MCF 10A (cell line): ENCODE results near the gene TSKS. TPM values are rescaled to one million over a fixed set of nuclear protein-coding genes. Genes with fewer than 3 reads are reported as not detected.

Source experiments
- BruUV-seq: library from RNA; stranded (reverse); fragments of 400-500 nt; replicated peaks from 2 replicates; lab custom pipeline; 2021; lab: Mats Ljungman, UMichigan
- CTCF ChIA-PET: fragments of 300-600 bp; sonication (Branson Sonifier 250); formaldehyde crosslinking; extraction: SDS; loops from one replicate; lab custom pipeline; 2021; ENCODE audit warnings: antibody characterized with exemption, inconsistent platforms; lab: Yijun Ruan, JAX
- POLR2A ChIA-PET: fragments of 300-600, 350-650 bp; sonication (Branson Sonifier 250); formaldehyde crosslinking; extraction: SDS; loops from one replicate; lab custom pipeline; 2020; ENCODE audit warnings: antibody characterized with exemption, inconsistent platforms; lab: Yijun Ruan, JAX
- DNase-seq: peaks from one replicate; pipeline ENCODE4 v3.0.0-alpha.2; 2018; ENCODE audit not compliant: unreplicated experiment
- H3K27ac Mint-ChIP-seq: one replicate; pipeline ENCODE4 v1.8.0; 2022; ENCODE audit warnings: mild to moderate bottlenecking, low read depth, mixed read lengths; ENCODE audit not compliant: unreplicated experiment
- H3K27me3 Mint-ChIP-seq: one replicate; pipeline ENCODE4 v1.8.0; 2022; ENCODE audit warnings: mixed read lengths; ENCODE audit not compliant: insufficient read depth, unreplicated experiment
- H3K36me3 Mint-ChIP-seq: one replicate; pipeline ENCODE4 v1.8.0; 2022; ENCODE audit warnings: mild to moderate bottlenecking, moderate library complexity, mixed read lengths; ENCODE audit not compliant: insufficient read depth, unreplicated experiment
- H3K4me1 Mint-ChIP-seq: one replicate; pipeline ENCODE4 v1.8.0; 2022; ENCODE audit warnings: mixed read lengths; ENCODE audit not compliant: insufficient read depth, unreplicated experiment
- H3K4me3 Mint-ChIP-seq: one replicate; pipeline ENCODE4 v1.8.0; 2022; ENCODE audit warnings: mild to moderate bottlenecking, moderate library complexity, mixed read lengths; ENCODE audit not compliant: unreplicated experiment
- H3K9me3 Mint-ChIP-seq: one replicate; pipeline ENCODE4 v1.8.0; 2022; ENCODE audit warnings: mixed read lengths; ENCODE audit not compliant: unreplicated experiment
- intact Hi-C: fragments of 100-400 bp; cut with micrococcal nuclease; formaldehyde crosslinking; loops from 2 replicates; pipeline ENCODE4 v1.14.1; 2022
- total RNA-seq: library from RNA; stranded (reverse); gene quantifications from 2 replicates; pipeline ENCODE4 v1.2.3, GENCODE V29; 2022
- TF ChIP-seq, protein P1 (sequence below): fragments of 200-600 bp; IDR thresholded peaks from one replicate; pipeline ENCODE4 v1.8.0; 2022; ENCODE audit warnings: antibody characterized with exemption, mild to moderate bottlenecking; ENCODE audit not compliant: unreplicated experiment

The TSKS gene
- total RNA-seq, 1 experiment from 2014 or later, result not detected

DNA sequence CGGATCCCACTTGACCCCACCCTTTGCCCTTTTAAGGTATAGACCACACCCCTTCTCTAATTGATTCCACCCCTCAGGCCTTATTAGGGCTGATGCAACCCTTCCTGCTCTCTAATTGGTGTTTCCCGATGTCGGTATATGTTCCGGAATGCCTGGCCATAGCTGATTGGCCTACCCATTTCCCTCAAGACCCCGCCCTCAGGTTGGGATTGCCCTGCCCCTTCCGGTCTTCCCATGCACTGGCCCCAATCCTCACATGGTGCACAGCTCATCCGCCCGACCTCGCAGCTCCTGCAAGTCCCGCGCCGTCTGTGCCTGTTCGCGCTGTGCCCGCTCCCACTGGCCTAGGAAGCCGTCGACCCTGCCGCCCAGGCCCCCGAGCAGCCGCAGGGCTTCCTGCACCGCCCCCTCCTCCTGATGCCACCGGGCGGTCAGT is 18.1 kb downstream of the TSKS start:
- no peak for DNase-seq
- Mint-ChIP-seq H3K4me1 (no peaks in the 10 kb centered on the region), H3K4me3 (no peak overlapping the region), H3K27ac (no peak overlapping the region), H3K36me3 (no peaks in the 10 kb centered on the region), H3K9me3 (no peaks in the 10 kb centered on the region), H3K27me3 (no peaks in the 10 kb centered on the region)
- intact Hi-C loops, result no loop called here
- no TSS peak for BruUV-seq
- TF ChIP-seq, protein P1, sequence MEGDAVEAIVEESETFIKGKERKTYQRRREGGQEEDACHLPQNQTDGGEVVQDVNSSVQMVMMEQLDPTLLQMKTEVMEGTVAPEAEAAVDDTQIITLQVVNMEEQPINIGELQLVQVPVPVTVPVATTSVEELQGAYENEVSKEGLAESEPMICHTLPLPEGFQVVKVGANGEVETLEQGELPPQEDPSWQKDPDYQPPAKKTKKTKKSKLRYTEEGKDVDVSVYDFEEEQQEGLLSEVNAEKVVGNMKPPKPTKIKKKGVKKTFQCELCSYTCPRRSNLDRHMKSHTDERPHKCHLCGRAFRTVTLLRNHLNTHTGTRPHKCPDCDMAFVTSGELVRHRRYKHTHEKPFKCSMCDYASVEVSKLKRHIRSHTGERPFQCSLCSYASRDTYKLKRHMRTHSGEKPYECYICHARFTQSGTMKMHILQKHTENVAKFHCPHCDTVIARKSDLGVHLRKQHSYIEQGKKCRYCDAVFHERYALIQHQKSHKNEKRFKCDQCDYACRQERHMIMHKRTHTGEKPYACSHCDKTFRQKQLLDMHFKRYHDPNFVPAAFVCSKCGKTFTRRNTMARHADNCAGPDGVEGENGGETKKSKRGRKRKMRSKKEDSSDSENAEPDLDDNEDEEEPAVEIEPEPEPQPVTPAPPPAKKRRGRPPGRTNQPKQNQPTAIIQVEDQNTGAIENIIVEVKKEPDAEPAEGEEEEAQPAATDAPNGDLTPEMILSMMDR, result no peak
- POLR2A ChIA-PET, result no interaction called here
- CTCF ChIA-PET, result interaction anchor here (0.6 kb wide), 1 partner anchor 64 kb away, joined by 4 read pairs; no protein-coding TSS in a partner anchor

DNA sequence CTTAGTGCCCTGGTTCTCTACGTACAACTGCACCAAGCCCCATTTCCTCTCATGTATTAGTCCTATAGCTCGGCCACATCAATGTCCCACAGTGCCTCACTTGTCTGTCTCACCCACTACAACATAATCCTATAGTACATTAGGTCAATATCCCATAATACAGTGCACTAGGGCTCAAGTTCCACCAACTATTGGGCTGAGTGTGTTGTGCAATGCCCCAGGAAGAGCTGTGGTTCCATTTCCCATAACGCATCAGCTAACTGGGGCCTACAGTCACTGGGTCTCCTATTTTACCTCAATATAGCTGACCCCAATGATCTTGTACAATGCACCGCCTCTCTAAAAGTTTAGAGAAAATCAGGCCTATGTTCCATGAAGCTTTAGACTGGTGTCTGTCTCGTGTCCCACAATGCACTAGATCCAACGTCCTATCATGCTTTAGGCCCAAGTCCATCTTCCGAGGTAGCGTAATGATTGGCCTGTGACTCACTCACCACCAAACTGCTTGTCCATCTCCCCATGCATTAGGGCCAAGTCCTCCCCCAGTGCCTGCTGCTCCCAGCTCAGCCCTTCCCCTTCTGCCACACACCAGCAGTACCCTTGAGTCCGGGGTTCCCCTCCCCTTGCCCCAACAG is 21.8 kb downstream of the TSKS start:
- BruUV-seq, result no TSS peak
- H3K4me1 Mint-ChIP-seq, result no peaks in the 10 kb centered on the region
- H3K27me3 Mint-ChIP-seq, result no peaks in the 10 kb centered on the region
- H3K9me3 Mint-ChIP-seq, result no peaks in the 10 kb centered on the region
- H3K36me3 Mint-ChIP-seq, result no peaks in the 10 kb centered on the region
- TF ChIP-seq, protein P1, result no peak
- POLR2A ChIA-PET, result interaction anchor here (0.6 to 1.0 kb wide), 3 partner anchors 65 to 132 kb away, joined by 3 read pairs; partner anchors contain the start of gene PTOV1
- no peak overlapping the region for H3K27ac Mint-ChIP-seq
- H3K4me3 Mint-ChIP-seq, result no peak overlapping the region
- CTCF ChIA-PET, result no interaction called here
- DNase-seq, result no peak
- intact Hi-C loops, result no loop called here

DNA sequence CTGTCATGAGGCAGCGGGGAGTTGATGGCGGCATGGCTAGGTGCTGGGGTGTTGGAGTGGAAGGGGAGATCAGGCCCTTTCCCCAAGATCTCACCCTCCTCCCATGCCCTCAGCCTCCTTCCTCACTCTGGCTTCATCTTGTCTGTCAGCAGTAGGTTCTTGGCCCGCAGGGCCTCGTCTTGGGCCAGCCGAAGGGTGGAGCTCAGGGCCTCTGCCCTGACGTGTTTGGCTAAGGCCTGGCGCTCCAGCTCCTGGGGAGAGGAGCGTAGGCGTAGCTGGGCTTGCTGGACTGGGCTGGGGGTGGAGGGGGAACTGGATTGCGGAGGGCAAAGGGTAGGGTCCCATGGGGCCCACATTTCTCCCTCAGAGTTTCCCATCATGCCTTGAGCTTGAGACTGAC is 23.2 kb downstream of the TSKS start:
- POLR2A ChIA-PET, result no interaction called here
- TF ChIP-seq, protein P1, result no peak
- no peaks in the 10 kb centered on the region for H3K27me3 Mint-ChIP-seq
- H3K4me3 Mint-ChIP-seq, result no peak overlapping the region
- H3K4me1 Mint-ChIP-seq, result no peaks in the 10 kb centered on the region
- intact Hi-C loops, result no loop called here
- no TSS peak for BruUV-seq
- no peak for DNase-seq
- CTCF ChIA-PET, result interaction anchor here (0.6 to 0.9 kb wide), 2 partner anchors 22 to 62 kb away, joined by 3 read pairs; no protein-coding TSS in a partner anchor
- H3K36me3 Mint-ChIP-seq, result no peaks in the 10 kb centered on the region
- no peak overlapping the region for H3K27ac Mint-ChIP-seq
- H3K9me3 Mint-ChIP-seq, result no peaks in the 10 kb centered on the region

DNA sequence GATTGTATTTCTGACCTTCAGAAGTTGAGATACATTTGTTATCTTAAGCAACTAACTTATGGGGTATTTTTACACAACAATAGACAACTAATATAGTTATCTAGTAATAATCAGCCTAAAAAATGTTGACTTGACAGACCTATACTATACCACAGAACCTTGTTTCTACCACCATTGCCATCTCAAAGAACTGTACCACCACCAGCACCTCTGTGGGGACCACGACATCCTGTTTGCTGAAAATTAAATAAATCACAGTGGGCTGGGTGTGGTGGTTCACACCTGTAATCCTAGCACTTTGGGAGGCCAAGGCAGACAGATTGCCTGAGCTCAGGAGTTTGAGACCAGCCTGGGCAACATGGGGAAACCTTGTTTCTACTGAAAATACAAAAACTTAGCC is 24.0 kb downstream of the TSKS start:
- intact Hi-C loops, result no loop called here
- no TSS peak for BruUV-seq
- H3K27me3 Mint-ChIP-seq, result no peaks in the 10 kb centered on the region
- no peaks in the 10 kb centered on the region for H3K36me3 Mint-ChIP-seq
- TF ChIP-seq, protein P1, result no peak
- no peak overlapping the region for H3K27ac Mint-ChIP-seq
- H3K9me3 Mint-ChIP-seq, result no peaks in the 10 kb centered on the region
- H3K4me3 Mint-ChIP-seq, result no peak overlapping the region
- no peak for DNase-seq
- CTCF ChIA-PET, result no interaction called here
- H3K4me1 Mint-ChIP-seq, result no peaks in the 10 kb centered on the region
- POLR2A ChIA-PET, result no interaction called here
